Neural cell (in vitro differentiated cells): ENCODE measurements around the gene B3GALT6. TPM values are rescaled to one million over a fixed set of nuclear protein-coding genes. Genes with fewer than 3 reads are reported as not detected.

Experiments used
- H2AFZ ChIP-seq: fragments of 200-600, 300-800 bp; sonication (generic), shearing (Covaris generic); 2 replicates; pipeline ENCODE4 v1.6.0; 2014; ENCODE audit warnings: low read depth, mild to moderate bottlenecking, antibody characterized with exemption, low read length, moderate library complexity
- H3F3A ChIP-seq: fragments of 200-600 bp; shearing (Covaris generic); 2 replicates; pipeline ENCODE4 v1.6.1; 2016; ENCODE audit warnings: mild to moderate bottlenecking, moderate library complexity, mixed read lengths, antibody characterized with exemption, low read length; ENCODE audit not compliant: insufficient read depth, poor library complexity, severe bottlenecking
- H3K27ac ChIP-seq: fragments of 200-600, 300-800 bp; sonication (generic), shearing (Covaris generic); 2 replicates; pipeline ENCODE4 v1.5.1; 2014; ENCODE audit warnings: mild to moderate bottlenecking, low read length, moderate library complexity
- H3K27me3 ChIP-seq: fragments of 300-800, 200-600 bp; sonication (generic), shearing (Covaris generic); 2 replicates; pipeline ENCODE4 v1.6.0; 2014; ENCODE audit warnings: mild to moderate bottlenecking, low read depth, low read length, moderate library complexity; ENCODE audit not compliant: insufficient read depth
- H3K36me3 ChIP-seq: fragments of 300-800, 200-600 bp; sonication (generic), shearing (Covaris generic); 2 replicates; pipeline ENCODE4 v1.5.1; 2014; ENCODE audit warnings: mild to moderate bottlenecking, antibody characterized with exemption, low read length, moderate library complexity; ENCODE audit not compliant: insufficient read depth
- H3K4me2 ChIP-seq: fragments of 300-800, 200-600 bp; sonication (generic), shearing (Covaris generic); 2 replicates; pipeline ENCODE4 v1.6.0; 2014; ENCODE audit warnings: mild to moderate bottlenecking, low read length
- H3K4me3 ChIP-seq: fragments of 300-800, 200-600 bp; sonication (generic), shearing (Covaris generic); 2 replicates; pipeline ENCODE4 v1.5.1; 2014; ENCODE audit warnings: mild to moderate bottlenecking, low read length, moderate library complexity
- H3K79me2 ChIP-seq: fragments of 200-600 bp; shearing (Covaris generic); replicated peaks from 2 replicates; pipeline ENCODE4 v1.6.0; 2014; ENCODE audit warnings: mild to moderate bottlenecking, low read length, moderate library complexity; ENCODE audit not compliant: insufficient read depth
- H3K9ac ChIP-seq: fragments of 300-800, 200-600 bp; sonication (generic), shearing (Covaris generic); 2 replicates; pipeline ENCODE4 v1.6.1; 2016; ENCODE audit warnings: mild to moderate bottlenecking, low read length, mixed read lengths
- H3K9me2 ChIP-seq: fragments of 200-600 bp; shearing (Covaris generic); 2 replicates; pipeline ENCODE4 v1.6.1; 2016; ENCODE audit warnings: mild to moderate bottlenecking, low read length, mixed read lengths; ENCODE audit not compliant: insufficient read depth
- H3K9me3 ChIP-seq: fragments of 200-600, 300-800 bp; sonication (generic), shearing (Covaris generic); 2 replicates; pipeline ENCODE4 v1.6.1; 2016; ENCODE audit warnings: mild to moderate bottlenecking, mixed run types, low read length, moderate library complexity, mixed read lengths
- H4K20me1 ChIP-seq: fragments of 200-600 bp; shearing (Covaris generic); 2 replicates; pipeline ENCODE4 v1.6.1; 2016; ENCODE audit warnings: mild to moderate bottlenecking, mixed run types; ENCODE audit not compliant: insufficient read depth
- EP300 ChIP-seq: fragments of 450-650 bp; conservative IDR thresholded peaks from 2 replicates; pipeline ENCODE4 v1.6.1; 2014; ENCODE audit warnings: antibody characterized with exemption, mild to moderate bottlenecking, moderate library complexity; ENCODE audit not compliant: poor library complexity, severe bottlenecking
- EZH2 ChIP-seq: fragments of 200-600, 300-800 bp; shearing (Covaris generic), sonication (generic); IDR thresholded peaks from 2 replicates; pipeline ENCODE4 v1.6.1; 2014; ENCODE audit warnings: antibody characterized with exemption, low read length, borderline replicate concordance, mild to moderate bottlenecking; ENCODE audit not compliant: insufficient read depth, poor library complexity, severe bottlenecking
- MXI1 ChIP-seq: fragments of 450-650 bp; conservative IDR thresholded peaks from 2 replicates; pipeline ENCODE4 v1.6.1; 2014; ENCODE audit warnings: antibody characterized with exemption, mild to moderate bottlenecking; ENCODE audit not compliant: poor library complexity, severe bottlenecking
- POLR2AphosphoS5 ChIP-seq: IDR thresholded peaks from 2 replicates; pipeline ENCODE4 v1.6.1; 2012
- RAD21 ChIP-seq: fragments of 450-650 bp; conservative IDR thresholded peaks from 2 replicates; pipeline ENCODE4 v1.6.1; 2014; ENCODE audit warnings: antibody characterized with exemption, mild to moderate bottlenecking, moderate library complexity
- SMC3 ChIP-seq: fragments of 450-650 bp; conservative IDR thresholded peaks from 2 replicates; pipeline ENCODE4 v1.6.1; 2014; ENCODE audit warnings: antibody characterized with exemption, mild to moderate bottlenecking, moderate library complexity; ENCODE audit not compliant: poor library complexity
- TAF1 ChIP-seq: IDR thresholded peaks from 2 replicates; pipeline ENCODE4 v1.6.1; 2012; ENCODE audit warnings: low read depth
- polyA plus RNA-seq: library from polyadenylated mRNA; depleted of rRNA; stranded (reverse); fragments of >200 nt; gene quantifications from 2 replicates; pipeline ENCODE4 v1.2.3, GENCODE V29; 2014
- TF ChIP-seq, protein P1 (sequence below): IDR thresholded peaks from 2 replicates; pipeline ENCODE4 v1.6.1; 2012; ENCODE audit warnings: borderline replicate concordance
- TF ChIP-seq, protein P2 (sequence below): fragments of 450-650 bp; IDR thresholded peaks from 2 replicates; pipeline ENCODE4 v1.5.1; 2014; ENCODE audit warnings: antibody characterized with exemption, mild to moderate bottlenecking, moderate library complexity; ENCODE audit not compliant: poor library complexity, severe bottlenecking

The B3GALT6 gene
- polyA plus RNA-seq, 1 donor from 2014 or later, result 46.5 TPM

DNA sequence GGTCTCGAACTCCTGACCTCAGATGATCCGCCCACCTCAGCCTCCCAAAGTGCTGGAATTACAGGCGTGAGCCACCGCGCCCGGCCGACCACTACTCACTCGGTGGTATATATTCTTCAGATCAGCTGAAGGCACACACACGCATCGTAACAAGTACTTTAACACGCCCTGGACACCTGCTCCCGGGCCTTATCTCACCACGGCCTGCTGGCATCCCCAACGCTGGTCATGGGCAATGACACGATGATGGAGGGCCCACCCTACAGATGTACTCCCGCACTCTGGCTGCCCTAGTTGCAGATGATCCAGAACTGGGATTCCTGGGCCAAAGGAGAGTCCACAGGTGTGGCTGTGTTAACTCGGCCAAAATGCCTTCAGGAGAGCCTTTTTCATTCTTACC lies 30.0 kb downstream of the B3GALT6 start:
- Histone ChIP-seq H2AFZ (no peak overlapping the region), H3K9ac (no peak overlapping the region), H3K36me3 (no peaks in the 10 kb centered on the region), H3K27me3 (no peaks in the 10 kb centered on the region), H3K79me2 (no peaks in the 10 kb centered on the region), H4K20me1 (no peaks in the 10 kb centered on the region), H3F3A (no peaks in the 10 kb centered on the region), H3K27ac (no peak overlapping the region), H3K9me2 (no peaks in the 10 kb centered on the region), H3K4me2 (no peak overlapping the region), H3K9me3 (no peaks in the 10 kb centered on the region), H3K4me3 (no peak overlapping the region)
- TF ChIP-seq MXI1 (no peak), RAD21 (no peak), EP300 (no peak), EZH2 (no peak)

DNA sequence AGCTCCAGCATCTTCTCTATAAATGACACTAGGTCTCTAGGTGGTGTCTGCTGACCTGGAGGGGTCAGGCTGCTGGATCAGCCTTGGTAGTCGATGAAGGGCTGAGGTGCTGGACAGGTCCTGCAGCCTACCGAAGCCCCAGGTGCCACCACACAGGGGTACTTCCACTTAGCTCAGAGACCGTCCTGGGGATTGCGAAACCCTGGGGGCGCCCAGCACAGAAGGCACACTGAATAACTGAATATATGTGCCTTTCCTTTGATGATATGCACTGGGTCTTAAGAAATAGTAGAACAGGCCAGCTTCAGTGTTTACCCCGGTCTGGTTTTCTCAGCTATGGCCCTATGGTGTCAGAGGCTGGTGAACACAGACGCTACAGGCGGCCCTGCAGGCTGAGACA lies 30.7 kb downstream of the B3GALT6 start:
- TF ChIP-seq, protein P1, sequence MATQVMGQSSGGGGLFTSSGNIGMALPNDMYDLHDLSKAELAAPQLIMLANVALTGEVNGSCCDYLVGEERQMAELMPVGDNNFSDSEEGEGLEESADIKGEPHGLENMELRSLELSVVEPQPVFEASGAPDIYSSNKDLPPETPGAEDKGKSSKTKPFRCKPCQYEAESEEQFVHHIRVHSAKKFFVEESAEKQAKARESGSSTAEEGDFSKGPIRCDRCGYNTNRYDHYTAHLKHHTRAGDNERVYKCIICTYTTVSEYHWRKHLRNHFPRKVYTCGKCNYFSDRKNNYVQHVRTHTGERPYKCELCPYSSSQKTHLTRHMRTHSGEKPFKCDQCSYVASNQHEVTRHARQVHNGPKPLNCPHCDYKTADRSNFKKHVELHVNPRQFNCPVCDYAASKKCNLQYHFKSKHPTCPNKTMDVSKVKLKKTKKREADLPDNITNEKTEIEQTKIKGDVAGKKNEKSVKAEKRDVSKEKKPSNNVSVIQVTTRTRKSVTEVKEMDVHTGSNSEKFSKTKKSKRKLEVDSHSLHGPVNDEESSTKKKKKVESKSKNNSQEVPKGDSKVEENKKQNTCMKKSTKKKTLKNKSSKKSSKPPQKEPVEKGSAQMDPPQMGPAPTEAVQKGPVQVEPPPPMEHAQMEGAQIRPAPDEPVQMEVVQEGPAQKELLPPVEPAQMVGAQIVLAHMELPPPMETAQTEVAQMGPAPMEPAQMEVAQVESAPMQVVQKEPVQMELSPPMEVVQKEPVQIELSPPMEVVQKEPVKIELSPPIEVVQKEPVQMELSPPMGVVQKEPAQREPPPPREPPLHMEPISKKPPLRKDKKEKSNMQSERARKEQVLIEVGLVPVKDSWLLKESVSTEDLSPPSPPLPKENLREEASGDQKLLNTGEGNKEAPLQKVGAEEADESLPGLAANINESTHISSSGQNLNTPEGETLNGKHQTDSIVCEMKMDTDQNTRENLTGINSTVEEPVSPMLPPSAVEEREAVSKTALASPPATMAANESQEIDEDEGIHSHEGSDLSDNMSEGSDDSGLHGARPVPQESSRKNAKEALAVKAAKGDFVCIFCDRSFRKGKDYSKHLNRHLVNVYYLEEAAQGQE, result no peak
- TF ChIP-seq EP300 (no peak), RAD21 (no peak), SMC3 (no peak), TAF1 (no peak), EZH2 (no peak), MXI1 (no peak), POLR2AphosphoS5 (no peak)
- TF ChIP-seq, protein P2, sequence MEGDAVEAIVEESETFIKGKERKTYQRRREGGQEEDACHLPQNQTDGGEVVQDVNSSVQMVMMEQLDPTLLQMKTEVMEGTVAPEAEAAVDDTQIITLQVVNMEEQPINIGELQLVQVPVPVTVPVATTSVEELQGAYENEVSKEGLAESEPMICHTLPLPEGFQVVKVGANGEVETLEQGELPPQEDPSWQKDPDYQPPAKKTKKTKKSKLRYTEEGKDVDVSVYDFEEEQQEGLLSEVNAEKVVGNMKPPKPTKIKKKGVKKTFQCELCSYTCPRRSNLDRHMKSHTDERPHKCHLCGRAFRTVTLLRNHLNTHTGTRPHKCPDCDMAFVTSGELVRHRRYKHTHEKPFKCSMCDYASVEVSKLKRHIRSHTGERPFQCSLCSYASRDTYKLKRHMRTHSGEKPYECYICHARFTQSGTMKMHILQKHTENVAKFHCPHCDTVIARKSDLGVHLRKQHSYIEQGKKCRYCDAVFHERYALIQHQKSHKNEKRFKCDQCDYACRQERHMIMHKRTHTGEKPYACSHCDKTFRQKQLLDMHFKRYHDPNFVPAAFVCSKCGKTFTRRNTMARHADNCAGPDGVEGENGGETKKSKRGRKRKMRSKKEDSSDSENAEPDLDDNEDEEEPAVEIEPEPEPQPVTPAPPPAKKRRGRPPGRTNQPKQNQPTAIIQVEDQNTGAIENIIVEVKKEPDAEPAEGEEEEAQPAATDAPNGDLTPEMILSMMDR, result no peak
- Histone ChIP-seq H3K27me3 (no peaks in the 10 kb centered on the region), H3K9me2 (no peaks in the 10 kb centered on the region), H3F3A (no peaks in the 10 kb centered on the region), H3K36me3 (no peaks in the 10 kb centered on the region), H3K4me3 (no peak overlapping the region), H3K9ac (no peak overlapping the region), H3K4me2 (no peak overlapping the region), H2AFZ (no peak overlapping the region), H3K79me2 (peaks cover 2% of the 10 kb centered on the region), H3K27ac (no peak overlapping the region), H3K9me3 (no peaks in the 10 kb centered on the region), H4K20me1 (no peaks in the 10 kb centered on the region)

DNA sequence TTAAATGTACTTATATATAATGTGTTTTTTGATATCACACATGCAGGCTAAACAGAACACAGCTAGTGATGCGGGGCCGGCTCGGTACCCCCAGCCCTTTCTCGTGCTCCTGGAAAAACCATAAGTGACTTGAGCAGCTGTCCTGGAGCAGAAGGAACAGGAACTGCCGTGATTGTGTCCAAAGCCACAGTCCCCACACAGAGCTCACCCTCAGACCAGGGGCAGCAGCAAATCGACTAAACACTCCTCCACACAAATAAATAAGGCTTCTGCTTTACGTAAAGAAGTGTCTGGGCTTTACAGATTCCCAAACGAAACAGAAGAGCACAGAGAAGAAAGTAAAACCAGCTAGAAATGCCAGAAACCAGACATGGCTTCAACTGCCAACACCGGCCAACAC lies 32.0 kb downstream of the B3GALT6 start:
- H3K79me2 ChIP-seq, result peaks cover 2% of the 10 kb centered on the region
- no peaks in the 10 kb centered on the region for H3F3A ChIP-seq
- H2AFZ ChIP-seq, result no peak overlapping the region
- H4K20me1 ChIP-seq, result no peaks in the 10 kb centered on the region
- no peak overlapping the region for H3K4me3 ChIP-seq
- no peaks in the 10 kb centered on the region for H3K27me3 ChIP-seq
- no peak overlapping the region for H3K27ac ChIP-seq
- no peak overlapping the region for H3K4me2 ChIP-seq
- H3K9ac ChIP-seq, result no peak overlapping the region
- H3K9me3 ChIP-seq, result no peaks in the 10 kb centered on the region
- H3K36me3 ChIP-seq, result no peaks in the 10 kb centered on the region
- H3K9me2 ChIP-seq, result no peaks in the 10 kb centered on the region
- TF ChIP-seq EZH2 (no peak), POLR2AphosphoS5 (no peak), RAD21 (no peak), MXI1 (no peak), EP300 (no peak)
- TF ChIP-seq, protein P1, result no peak
- TF ChIP-seq, protein P2, result no peak
